Upper lobe of right lung (tissue), 1 donor: ENCODE data around the gene SNX1. TPM values are rescaled to one million over a fixed set of nuclear protein-coding genes. Genes with fewer than 3 reads are reported as not detected.

Source experiments
- ATAC-seq: fragments of 200-7000 bp; cut with Tn5 transposase; one replicate; pipeline ENCODE4 v1.9.1; 2020; ENCODE audit warnings: mild to moderate bottlenecking, moderate library complexity
- DNase-seq: peaks from one replicate; pipeline ENCODE4 v3.0.0-alpha.2; 2020
- H3K27ac ChIP-seq: fragments of 200-600 bp; one replicate; pipeline ENCODE4 v1.8.0; 2022
- H3K27me3 ChIP-seq: fragments of 200-600 bp; one replicate; pipeline ENCODE4 v1.8.0; 2022; ENCODE audit warnings: mild to moderate bottlenecking
- H3K36me3 ChIP-seq: fragments of 200-600 bp; one replicate; pipeline ENCODE4 v1.8.0; 2022
- H3K4me1 ChIP-seq: fragments of 200-600 bp; one replicate; pipeline ENCODE4 v1.8.0; 2022
- H3K4me3 ChIP-seq: fragments of 200-600 bp; one replicate; pipeline ENCODE4 v1.8.0; 2022; ENCODE audit warnings: mild to moderate bottlenecking
- H3K9me3 ChIP-seq: fragments of 200-600 bp; one replicate; pipeline ENCODE4 v1.8.0; 2022
- intact Hi-C: fragments of 100-400 bp; cut with DNase I; formaldehyde crosslinking; loops from one replicate; pipeline ENCODE4 v1.11.0; 2022
- long read RNA-seq: library from polyadenylated mRNA; unstranded; transcript quantifications from one replicate; pipeline ENCODE4 v2.0.0, GENCODE V29; 2021
- total RNA-seq: library from RNA; stranded (reverse); fragmentation: NEBNext Ultra II Directional; extraction: Animal tissue kit (Norgen Biotek cat#: 25700); gene quantifications from one replicate; pipeline ENCODE4 v1.2.1, GENCODE V29; 2021
- TF ChIP-seq, protein P1 (sequence below): fragments of 200-600 bp; IDR thresholded peaks from one replicate; pipeline ENCODE4 v1.8.0; 2022; ENCODE audit warnings: antibody characterized with exemption
- donor health status: DM: no; HTN: yes; CAD: no; lungs with severe emphysema.

The SNX1 gene, protein sequence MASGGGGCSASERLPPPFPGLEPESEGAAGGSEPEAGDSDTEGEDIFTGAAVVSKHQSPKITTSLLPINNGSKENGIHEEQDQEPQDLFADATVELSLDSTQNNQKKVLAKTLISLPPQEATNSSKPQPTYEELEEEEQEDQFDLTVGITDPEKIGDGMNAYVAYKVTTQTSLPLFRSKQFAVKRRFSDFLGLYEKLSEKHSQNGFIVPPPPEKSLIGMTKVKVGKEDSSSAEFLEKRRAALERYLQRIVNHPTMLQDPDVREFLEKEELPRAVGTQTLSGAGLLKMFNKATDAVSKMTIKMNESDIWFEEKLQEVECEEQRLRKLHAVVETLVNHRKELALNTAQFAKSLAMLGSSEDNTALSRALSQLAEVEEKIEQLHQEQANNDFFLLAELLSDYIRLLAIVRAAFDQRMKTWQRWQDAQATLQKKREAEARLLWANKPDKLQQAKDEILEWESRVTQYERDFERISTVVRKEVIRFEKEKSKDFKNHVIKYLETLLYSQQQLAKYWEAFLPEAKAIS
- 162 TPM for total RNA-seq
- long read RNA-seq, transcript SNX1-208 (15 exons, 1,971 nt), result major isoform, 185 of 247 reads
- long read RNA-seq, partial matches to known transcripts, result 15 of 247 reads
- long read RNA-seq, other reads (novel, unspliced or antisense), result 43 of 247 reads

- DNase-seq, result peak; percentile 97
- TF ChIP-seq, protein P1, sequence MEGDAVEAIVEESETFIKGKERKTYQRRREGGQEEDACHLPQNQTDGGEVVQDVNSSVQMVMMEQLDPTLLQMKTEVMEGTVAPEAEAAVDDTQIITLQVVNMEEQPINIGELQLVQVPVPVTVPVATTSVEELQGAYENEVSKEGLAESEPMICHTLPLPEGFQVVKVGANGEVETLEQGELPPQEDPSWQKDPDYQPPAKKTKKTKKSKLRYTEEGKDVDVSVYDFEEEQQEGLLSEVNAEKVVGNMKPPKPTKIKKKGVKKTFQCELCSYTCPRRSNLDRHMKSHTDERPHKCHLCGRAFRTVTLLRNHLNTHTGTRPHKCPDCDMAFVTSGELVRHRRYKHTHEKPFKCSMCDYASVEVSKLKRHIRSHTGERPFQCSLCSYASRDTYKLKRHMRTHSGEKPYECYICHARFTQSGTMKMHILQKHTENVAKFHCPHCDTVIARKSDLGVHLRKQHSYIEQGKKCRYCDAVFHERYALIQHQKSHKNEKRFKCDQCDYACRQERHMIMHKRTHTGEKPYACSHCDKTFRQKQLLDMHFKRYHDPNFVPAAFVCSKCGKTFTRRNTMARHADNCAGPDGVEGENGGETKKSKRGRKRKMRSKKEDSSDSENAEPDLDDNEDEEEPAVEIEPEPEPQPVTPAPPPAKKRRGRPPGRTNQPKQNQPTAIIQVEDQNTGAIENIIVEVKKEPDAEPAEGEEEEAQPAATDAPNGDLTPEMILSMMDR, result no peak
- ATAC-seq, result peak; percentile 92
- Histone ChIP-seq H3K4me3 (peak within 1 kb of the TSS; percentile 98), H3K27me3 (no peaks in the 10 kb centered on the region), H3K4me1 (peaks cover 68% of the 10 kb centered on the region), H3K27ac (peak within 1 kb of the TSS; percentile 92), H3K9me3 (no peaks in the 10 kb centered on the region), H3K36me3 (no peaks in the 10 kb centered on the region)
- intact Hi-C loops, result no loop called here
These were observed at the start of gene SNX1 for GRCh38 chr15:64095795-64096667. Gene SNX1 (plus strand): TSS chr15:64095982. CDS start chr15:64096014, 32 bp downstream.

DNA sequence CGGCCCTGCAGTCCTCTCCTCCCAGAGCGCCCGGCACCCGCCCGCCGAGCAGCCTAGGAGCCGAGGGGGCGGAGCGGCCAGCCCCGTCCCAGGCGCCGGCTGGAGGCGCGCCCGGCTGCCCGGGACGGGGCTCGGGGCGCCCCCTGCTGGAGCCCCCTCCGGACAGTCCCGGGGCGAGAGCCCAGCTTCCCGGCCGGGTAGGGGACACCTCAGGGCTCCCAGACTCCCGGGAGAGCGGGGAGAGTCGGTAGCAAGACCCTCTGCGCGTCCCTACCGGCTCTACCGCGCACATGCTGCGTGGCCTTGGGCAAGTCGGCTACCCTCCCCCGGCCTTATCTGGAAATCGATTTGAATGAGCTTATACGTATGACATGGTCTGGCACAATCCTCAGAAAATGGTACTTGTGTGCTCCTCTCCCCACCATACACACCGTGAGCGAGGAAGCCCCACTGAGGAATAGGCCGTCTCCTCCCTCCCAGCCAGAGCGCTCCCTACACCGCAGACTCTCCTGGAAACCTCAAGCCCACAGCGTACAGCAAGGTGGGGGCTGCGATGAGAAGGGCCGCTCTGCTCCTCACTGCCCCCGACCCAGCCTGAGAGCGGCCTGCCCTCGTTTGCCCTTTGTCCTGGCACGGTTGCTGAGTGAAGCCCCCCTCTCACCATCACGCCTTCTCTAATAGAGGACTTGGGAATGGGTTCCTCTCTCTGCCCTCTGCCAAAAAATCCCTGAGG lies 49.2 kb upstream of the SNX1 start, which contains the start of gene DAPK2:
TSS of gene DAPK2 (minus strand) at position 65 of the 733 bp plus-strand sequence. CDS start 6,224 bp downstream, outside the sequence.
- Histone ChIP-seq H3K27ac (peak within 1 kb of the TSS; percentile 53), H3K9me3 (no peaks in the 10 kb centered on the region), H3K36me3 (no peaks in the 10 kb centered on the region), H3K4me3 (peak within 1 kb of the TSS; percentile 61), H3K27me3 (no peaks in the 10 kb centered on the region), H3K4me1 (peaks cover 14% of the 10 kb centered on the region)
- DNase-seq, result peak; percentile 91
- peak; percentile 93 for ATAC-seq
- TF ChIP-seq, protein P1, result peak; percentile 74
- intact Hi-C loops, result no loop called here

GRCh38 chr15:64048781-64049460 lies 46.9 kb upstream of the SNX1 start:
- TF ChIP-seq, protein P1, result no peak
- DNase-seq (no peak), ATAC-seq (no peak)
- Histone ChIP-seq H3K9me3 (no peaks in the 10 kb centered on the region), H3K27me3 (no peaks in the 10 kb centered on the region), H3K27ac (no peak overlapping the region), H3K36me3 (no peaks in the 10 kb centered on the region), H3K4me3 (no peak overlapping the region), H3K4me1 (peaks cover 14% of the 10 kb centered on the region)
- intact Hi-C loops, result no loop called here

GRCh38 chr15:64050281-64051092 lies 45.3 kb upstream of the SNX1 start:
- Histone ChIP-seq H3K4me3 (no peak overlapping the region), H3K27ac (no peak overlapping the region), H3K9me3 (no peaks in the 10 kb centered on the region), H3K27me3 (no peaks in the 10 kb centered on the region), H3K36me3 (no peaks in the 10 kb centered on the region), H3K4me1 (peaks cover 9% of the 10 kb centered on the region)
- intact Hi-C loops, result no loop called here
- TF ChIP-seq, protein P1, result no peak
- ATAC-seq (peak; percentile 58), DNase-seq (peak; percentile 66)
